HepG2 (cell line): ENCODE data around the gene SEMA3B. TPM values are rescaled to one million over a fixed set of nuclear protein-coding genes. Genes with fewer than 3 reads are reported as not detected.

ENCODE experiments used
- EEA1 ChIP-seq: sonication (generic); formaldehyde crosslinking; IDR thresholded peaks from 2 replicates; pipeline ENCODE4 v1.5.1; 2020; ENCODE audit warnings: mild to moderate bottlenecking, missing genetic modification reagents, borderline replicate concordance
- GABPA ChIP-seq, 2 experiments: IDR thresholded peaks; 2 replicates each; pipeline ENCODE4 v1.6.1; 2011 to 2016; ENCODE audit warnings: low read depth in 2 of 2, low read length in 1 of 2, missing biosample characterization in 1 of 2, missing genetic modification characterization in 1 of 2
- HOXA7 ChIP-seq: sonication (generic); formaldehyde crosslinking; IDR thresholded peaks from 2 replicates; pipeline ENCODE4 v1.8.1; 2022; ENCODE audit warnings: mild to moderate bottlenecking, missing genetic modification reagents, moderate library complexity
- KLF6 ChIP-seq: IDR thresholded peaks from 2 replicates; pipeline ENCODE4 v1.8.0; 2016; ENCODE audit warnings: missing biosample characterization, missing genetic modification reagents
- MTA1 ChIP-seq: sonication (generic); formaldehyde crosslinking; IDR thresholded peaks from 2 replicates; pipeline ENCODE4 v1.4.0; 2020; ENCODE audit warnings: missing genetic modification reagents, mild to moderate bottlenecking, borderline replicate concordance
- REPIN1 ChIP-seq: sonication (generic); formaldehyde crosslinking; IDR thresholded peaks from 2 replicates; pipeline ENCODE4 v1.8.0; 2022; ENCODE audit warnings: missing genetic modification reagents, low read depth, mild to moderate bottlenecking, borderline replicate concordance
- TCF7 ChIP-seq: sonication (generic); IDR thresholded peaks from 2 replicates; pipeline ENCODE4 v1.6.1; 2016; ENCODE audit warnings: antibody characterized with exemption, low read depth
- ZNF703 ChIP-seq: sonication (generic); formaldehyde crosslinking; IDR thresholded peaks from 2 replicates; pipeline ENCODE4 v1.5.1; 2020; ENCODE audit warnings: missing genetic modification reagents, mild to moderate bottlenecking, moderate library complexity, borderline replicate concordance
- ZNF891 ChIP-seq: sonication (generic); formaldehyde crosslinking; IDR thresholded peaks from 2 replicates; pipeline ENCODE4 v1.5.0; 2020; ENCODE audit warnings: mild to moderate bottlenecking, missing genetic modification reagents
- polyA plus RNA-seq, 8 experiments: library from polyadenylated mRNA; depleted of rRNA in 3 of 8; stranded (reverse) in 7 of 8; unstranded in 1 of 8; fragments of >200 nt; fragmentation: Illumina TruSeq in 4 of 8; extraction: Trizol in 4 of 8; gene quantifications; 2 replicates each; pipeline versions ENCODE4 v1.2.1 to v1.2.3, GENCODE V29; 2011 to 2016; ENCODE audit warnings: low read depth in 4 of 8, missing spikeins in 1 of 8, mixed read lengths in 1 of 8; ENCODE audit not compliant: insufficient read depth in 1 of 8
- total RNA-seq, 5 experiments: library from RNA; depleted of rRNA; stranded (reverse); fragments of >200 nt; fragmentation: Illumina TruSeq; extraction: Trizol; gene quantifications; 2 replicates each; pipeline ENCODE4 v1.2.3, GENCODE V29; 2016; ENCODE audit warnings: low read depth in 1 of 5
- TF ChIP-seq, protein P1 (sequence below): sonication (generic); formaldehyde crosslinking; IDR thresholded peaks from 2 replicates; pipeline ENCODE4 v1.5.0; 2020; ENCODE audit warnings: mild to moderate bottlenecking, missing genetic modification reagents
- TF ChIP-seq, protein P2 (sequence below): sonication (generic); formaldehyde crosslinking; IDR thresholded peaks from 2 replicates; pipeline ENCODE4 v1.5.1; 2020; ENCODE audit warnings: mild to moderate bottlenecking, missing genetic modification reagents, borderline replicate concordance
- TF ChIP-seq, protein P3 (sequence below): sonication (generic); formaldehyde crosslinking; IDR thresholded peaks from 2 replicates; pipeline ENCODE4 v1.5.0; 2020; ENCODE audit warnings: mild to moderate bottlenecking, missing genetic modification reagents, moderate library complexity
- TF ChIP-seq, protein P4 (sequence below): sonication (generic); formaldehyde crosslinking; IDR thresholded peaks from 2 replicates; pipeline ENCODE4 v1.4.0; 2020; ENCODE audit warnings: missing genetic modification reagents
- TF ChIP-seq, protein P5 (sequence below): sonication (generic); formaldehyde crosslinking; IDR thresholded peaks from 2 replicates; pipeline ENCODE4 v1.5.1; 2020; ENCODE audit warnings: mild to moderate bottlenecking, missing genetic modification reagents, borderline replicate concordance

Gene SEMA3B
- total and polyA plus RNA-seq, 2 of the 13 experiments (the other 11 are each of a cell fraction or from before 2014, with no cell fraction given) = 93.2 to 158 TPM

DNA sequence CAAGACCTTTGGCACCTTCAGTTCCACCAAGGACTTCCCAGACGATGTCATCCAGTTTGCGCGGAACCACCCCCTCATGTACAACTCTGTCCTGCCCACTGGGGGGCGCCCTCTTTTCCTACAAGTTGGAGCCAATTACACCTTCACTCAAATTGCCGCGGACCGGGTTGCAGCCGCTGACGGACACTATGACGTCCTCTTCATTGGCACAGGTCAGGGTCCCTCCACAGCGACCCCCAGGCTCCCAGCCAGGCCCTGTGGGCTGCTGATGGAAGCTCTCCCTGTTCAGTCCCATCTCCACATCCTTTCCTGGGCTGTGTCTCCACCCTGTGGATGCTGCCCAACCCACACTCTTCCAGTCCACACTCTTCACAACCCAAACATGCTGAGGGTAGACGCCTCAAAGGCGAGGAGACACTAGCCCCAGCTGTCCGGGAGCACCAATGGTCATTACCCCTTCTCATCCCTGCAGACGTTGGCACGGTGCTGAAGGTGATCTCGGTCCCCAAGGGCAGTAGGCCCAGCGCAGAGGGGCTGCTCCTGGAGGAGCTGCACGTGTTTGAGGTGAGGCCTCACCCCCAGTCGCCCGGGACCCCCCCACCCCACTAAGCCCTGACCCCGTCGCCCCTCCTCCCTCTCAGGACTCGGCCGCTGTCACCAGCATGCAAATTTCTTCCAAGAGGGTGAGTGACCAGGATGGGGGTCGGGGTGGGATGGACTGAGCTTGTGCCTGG lies 5.6 kb downstream of the SEMA3B start (continued):
- TF ChIP-seq, protein P1, sequence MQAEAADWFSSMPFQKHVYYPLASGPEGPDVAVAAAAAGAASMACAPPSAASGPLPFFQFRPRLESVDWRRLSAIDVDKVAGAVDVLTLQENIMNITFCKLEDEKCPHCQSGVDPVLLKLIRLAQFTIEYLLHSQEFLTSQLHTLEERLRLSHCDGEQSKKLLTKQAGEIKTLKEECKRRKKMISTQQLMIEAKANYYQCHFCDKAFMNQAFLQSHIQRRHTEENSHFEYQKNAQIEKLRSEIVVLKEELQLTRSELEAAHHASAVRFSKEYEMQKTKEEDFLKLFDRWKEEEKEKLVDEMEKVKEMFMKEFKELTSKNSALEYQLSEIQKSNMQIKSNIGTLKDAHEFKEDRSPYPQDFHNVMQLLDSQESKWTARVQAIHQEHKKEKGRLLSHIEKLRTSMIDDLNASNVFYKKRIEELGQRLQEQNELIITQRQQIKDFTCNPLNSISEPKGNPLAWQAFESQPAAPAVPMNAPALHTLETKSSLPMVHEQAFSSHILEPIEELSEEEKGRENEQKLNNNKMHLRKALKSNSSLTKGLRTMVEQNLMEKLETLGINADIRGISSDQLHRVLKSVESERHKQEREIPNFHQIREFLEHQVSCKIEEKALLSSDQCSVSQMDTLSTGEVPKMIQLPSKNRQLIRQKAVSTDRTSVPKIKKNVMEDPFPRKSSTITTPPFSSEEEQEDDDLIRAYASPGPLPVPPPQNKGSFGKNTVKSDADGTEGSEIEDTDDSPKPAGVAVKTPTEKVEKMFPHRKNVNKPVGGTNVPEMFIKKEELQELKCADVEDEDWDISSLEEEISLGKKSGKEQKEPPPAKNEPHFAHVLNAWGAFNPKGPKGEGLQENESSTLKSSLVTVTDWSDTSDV = no peak
- TF ChIP-seq, protein P2, sequence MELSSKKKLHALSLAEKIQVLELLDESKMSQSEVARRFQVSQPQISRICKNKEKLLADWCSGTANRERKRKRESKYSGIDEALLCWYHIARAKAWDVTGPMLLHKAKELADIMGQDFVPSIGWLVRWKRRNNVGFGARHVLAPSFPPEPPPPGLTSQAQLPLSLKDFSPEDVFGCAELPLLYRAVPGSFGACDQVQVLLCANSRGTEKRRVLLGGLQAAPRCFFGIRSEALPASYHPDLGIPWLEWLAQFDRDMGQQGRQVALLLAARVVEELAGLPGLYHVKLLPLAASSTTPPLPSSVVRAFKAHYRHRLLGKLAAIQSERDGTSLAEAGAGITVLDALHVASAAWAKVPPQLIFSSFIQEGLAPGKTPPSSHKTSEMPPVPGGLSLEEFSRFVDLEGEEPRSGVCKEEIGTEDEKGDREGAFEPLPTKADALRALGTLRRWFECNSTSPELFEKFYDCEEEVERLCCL (CRISPR knock-in tag) = no peak
- TF ChIP-seq EEA1 (CRISPR knock-in tag) (no peak), MTA1 (CRISPR knock-in tag) (peak; percentile 51; the same call in 1 of the 2 replicates), GABPA (IDR thresholded peaks at IDR 0.05; ENCODE audit: low read depth, low read length) (no peak), GABPA (CRISPR knock-in tag; IDR thresholded peaks at IDR 0.05; ENCODE audit: low read depth) (peak; percentile 36; the same call in 1 of the 2 replicates), ZNF703 (CRISPR knock-in tag) (no peak), HOXA7 (CRISPR knock-in tag) (no peak), KLF6 (CRISPR knock-in tag) (no peak), TCF7 (no peak), ZNF891 (CRISPR knock-in tag) (no peak), REPIN1 (CRISPR knock-in tag) (no peak)
- TF ChIP-seq, protein P3, sequence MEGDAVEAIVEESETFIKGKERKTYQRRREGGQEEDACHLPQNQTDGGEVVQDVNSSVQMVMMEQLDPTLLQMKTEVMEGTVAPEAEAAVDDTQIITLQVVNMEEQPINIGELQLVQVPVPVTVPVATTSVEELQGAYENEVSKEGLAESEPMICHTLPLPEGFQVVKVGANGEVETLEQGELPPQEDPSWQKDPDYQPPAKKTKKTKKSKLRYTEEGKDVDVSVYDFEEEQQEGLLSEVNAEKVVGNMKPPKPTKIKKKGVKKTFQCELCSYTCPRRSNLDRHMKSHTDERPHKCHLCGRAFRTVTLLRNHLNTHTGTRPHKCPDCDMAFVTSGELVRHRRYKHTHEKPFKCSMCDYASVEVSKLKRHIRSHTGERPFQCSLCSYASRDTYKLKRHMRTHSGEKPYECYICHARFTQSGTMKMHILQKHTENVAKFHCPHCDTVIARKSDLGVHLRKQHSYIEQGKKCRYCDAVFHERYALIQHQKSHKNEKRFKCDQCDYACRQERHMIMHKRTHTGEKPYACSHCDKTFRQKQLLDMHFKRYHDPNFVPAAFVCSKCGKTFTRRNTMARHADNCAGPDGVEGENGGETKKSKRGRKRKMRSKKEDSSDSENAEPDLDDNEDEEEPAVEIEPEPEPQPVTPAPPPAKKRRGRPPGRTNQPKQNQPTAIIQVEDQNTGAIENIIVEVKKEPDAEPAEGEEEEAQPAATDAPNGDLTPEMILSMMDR = peak; percentile 66
- TF ChIP-seq, protein P4, sequence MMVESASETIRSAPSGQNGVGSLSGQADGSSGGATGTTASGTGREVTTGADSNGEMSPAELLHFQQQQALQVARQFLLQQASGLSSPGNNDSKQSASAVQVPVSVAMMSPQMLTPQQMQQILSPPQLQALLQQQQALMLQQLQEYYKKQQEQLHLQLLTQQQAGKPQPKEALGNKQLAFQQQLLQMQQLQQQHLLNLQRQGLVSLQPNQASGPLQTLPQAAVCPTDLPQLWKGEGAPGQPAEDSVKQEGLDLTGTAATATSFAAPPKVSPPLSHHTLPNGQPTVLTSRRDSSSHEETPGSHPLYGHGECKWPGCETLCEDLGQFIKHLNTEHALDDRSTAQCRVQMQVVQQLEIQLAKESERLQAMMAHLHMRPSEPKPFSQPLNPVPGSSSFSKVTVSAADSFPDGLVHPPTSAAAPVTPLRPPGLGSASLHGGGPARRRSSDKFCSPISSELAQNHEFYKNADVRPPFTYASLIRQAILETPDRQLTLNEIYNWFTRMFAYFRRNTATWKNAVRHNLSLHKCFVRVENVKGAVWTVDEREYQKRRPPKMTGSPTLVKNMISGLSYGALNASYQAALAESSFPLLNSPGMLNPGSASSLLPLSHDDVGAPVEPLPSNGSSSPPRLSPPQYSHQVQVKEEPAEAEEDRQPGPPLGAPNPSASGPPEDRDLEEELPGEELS (CRISPR knock-in tag) = no peak
- TF ChIP-seq, protein P5, sequence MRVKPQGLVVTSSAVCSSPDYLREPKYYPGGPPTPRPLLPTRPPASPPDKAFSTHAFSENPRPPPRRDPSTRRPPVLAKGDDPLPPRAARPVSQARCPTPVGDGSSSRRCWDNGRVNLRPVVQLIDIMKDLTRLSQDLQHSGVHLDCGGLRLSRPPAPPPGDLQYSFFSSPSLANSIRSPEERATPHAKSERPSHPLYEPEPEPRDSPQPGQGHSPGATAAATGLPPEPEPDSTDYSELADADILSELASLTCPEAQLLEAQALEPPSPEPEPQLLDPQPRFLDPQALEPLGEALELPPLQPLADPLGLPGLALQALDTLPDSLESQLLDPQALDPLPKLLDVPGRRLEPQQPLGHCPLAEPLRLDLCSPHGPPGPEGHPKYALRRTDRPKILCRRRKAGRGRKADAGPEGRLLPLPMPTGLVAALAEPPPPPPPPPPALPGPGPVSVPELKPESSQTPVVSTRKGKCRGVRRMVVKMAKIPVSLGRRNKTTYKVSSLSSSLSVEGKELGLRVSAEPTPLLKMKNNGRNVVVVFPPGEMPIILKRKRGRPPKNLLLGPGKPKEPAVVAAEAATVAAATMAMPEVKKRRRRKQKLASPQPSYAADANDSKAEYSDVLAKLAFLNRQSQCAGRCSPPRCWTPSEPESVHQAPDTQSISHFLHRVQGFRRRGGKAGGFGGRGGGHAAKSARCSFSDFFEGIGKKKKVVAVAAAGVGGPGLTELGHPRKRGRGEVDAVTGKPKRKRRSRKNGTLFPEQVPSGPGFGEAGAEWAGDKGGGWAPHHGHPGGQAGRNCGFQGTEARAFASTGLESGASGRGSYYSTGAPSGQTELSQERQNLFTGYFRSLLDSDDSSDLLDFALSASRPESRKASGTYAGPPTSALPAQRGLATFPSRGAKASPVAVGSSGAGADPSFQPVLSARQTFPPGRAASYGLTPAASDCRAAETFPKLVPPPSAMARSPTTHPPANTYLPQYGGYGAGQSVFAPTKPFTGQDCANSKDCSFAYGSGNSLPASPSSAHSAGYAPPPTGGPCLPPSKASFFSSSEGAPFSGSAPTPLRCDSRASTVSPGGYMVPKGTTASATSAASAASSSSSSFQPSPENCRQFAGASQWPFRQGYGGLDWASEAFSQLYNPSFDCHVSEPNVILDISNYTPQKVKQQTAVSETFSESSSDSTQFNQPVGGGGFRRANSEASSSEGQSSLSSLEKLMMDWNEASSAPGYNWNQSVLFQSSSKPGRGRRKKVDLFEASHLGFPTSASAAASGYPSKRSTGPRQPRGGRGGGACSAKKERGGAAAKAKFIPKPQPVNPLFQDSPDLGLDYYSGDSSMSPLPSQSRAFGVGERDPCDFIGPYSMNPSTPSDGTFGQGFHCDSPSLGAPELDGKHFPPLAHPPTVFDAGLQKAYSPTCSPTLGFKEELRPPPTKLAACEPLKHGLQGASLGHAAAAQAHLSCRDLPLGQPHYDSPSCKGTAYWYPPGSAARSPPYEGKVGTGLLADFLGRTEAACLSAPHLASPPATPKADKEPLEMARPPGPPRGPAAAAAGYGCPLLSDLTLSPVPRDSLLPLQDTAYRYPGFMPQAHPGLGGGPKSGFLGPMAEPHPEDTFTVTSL (CRISPR knock-in tag) = no peak
